Measurements from ENCODE around the gene KLK4.

GRCh38 chr19:50944795-50945194 lies 33.6 kb upstream of the KLK4 start:
- TF ChIP-seq POLR2A (IDR thresholded peaks at IDR 0.05) (no peak), CTCF (IDR thresholded peaks at IDR 0.05 in 8 of 11, conservative IDR thresholded peaks at IDR 0.05 in 3 of 11) (no peak)

Data from spleen (tissue), 7 donors.